H9 (cell line): Measurements from ENCODE around the gene GLYR1. TPM values are rescaled to one million over a fixed set of nuclear protein-coding genes. Genes with fewer than 3 reads are reported as not detected.

Source experiments
- DNase-seq: peaks from one replicate; pipeline ENCODE4 v3.0.0-alpha.2; 2017
- H2AFZ ChIP-seq: one replicate; pipeline ENCODE4 v1.6.1; 2013; ENCODE audit warnings: mild to moderate bottlenecking, low read length, control low read depth, moderate library complexity
- H2AK5ac ChIP-seq: 2 replicates; pipeline ENCODE4 v1.6.1; 2013; ENCODE audit warnings: low read length, control low read depth, mixed read lengths; ENCODE audit not compliant: insufficient read length
- H2BK120ac ChIP-seq: one replicate; pipeline ENCODE4 v1.6.1; 2013; ENCODE audit warnings: low read depth, mild to moderate bottlenecking, low read length, control low read depth, inconsistent platforms; ENCODE audit not compliant: poor library complexity, severe bottlenecking
- H2BK12ac ChIP-seq: 2 replicates; pipeline ENCODE4 v1.6.1; 2013; ENCODE audit warnings: low read length, control low read depth, mixed read lengths, low read depth; ENCODE audit not compliant: insufficient read length
- H2BK15ac ChIP-seq: 2 replicates; pipeline ENCODE4 v1.6.1; 2013; ENCODE audit warnings: low read depth, low read length, control low read depth
- H2BK20ac ChIP-seq: one replicate; pipeline ENCODE4 v1.6.1; 2013; ENCODE audit warnings: low read depth, mild to moderate bottlenecking, low read length, control low read depth, inconsistent platforms; ENCODE audit not compliant: poor library complexity, severe bottlenecking
- H2BK5ac ChIP-seq: 2 replicates; pipeline ENCODE4 v1.6.1; 2013; ENCODE audit warnings: low read length, control low read depth, mixed read lengths; ENCODE audit not compliant: insufficient read length
- H3K14ac ChIP-seq: 2 replicates; pipeline ENCODE4 v1.6.1; 2013; ENCODE audit warnings: low read length, control low read depth; ENCODE audit not compliant: insufficient read depth
- H3K18ac ChIP-seq: 2 replicates; pipeline ENCODE4 v1.6.1; 2013; ENCODE audit warnings: low read depth, mild to moderate bottlenecking, mixed read lengths, low read length, control low read depth; ENCODE audit not compliant: insufficient read length
- H3K23ac ChIP-seq: 2 replicates; pipeline ENCODE4 v1.6.1; 2013; ENCODE audit warnings: low read length, control low read depth, mixed read lengths, low read depth; ENCODE audit not compliant: insufficient read length
- H3K23me2 ChIP-seq: 2 replicates; pipeline ENCODE4 v1.6.1; 2013; ENCODE audit warnings: low read depth, mild to moderate bottlenecking, mixed read lengths, low read length, control low read depth; ENCODE audit not compliant: insufficient read length, poor library complexity, severe bottlenecking
- H3K27ac ChIP-seq: 2 replicates; pipeline ENCODE4 v1.5.1; 2013; ENCODE audit warnings: low read length, control low read depth, mixed read lengths, low read depth; ENCODE audit not compliant: insufficient read length
- H3K27me3 ChIP-seq: 2 replicates; pipeline ENCODE4 v1.6.1; 2013; ENCODE audit warnings: low read length, control low read depth, inconsistent platforms; ENCODE audit not compliant: insufficient read depth
- H3K4ac ChIP-seq: 2 replicates; pipeline ENCODE4 v1.6.1; 2013; ENCODE audit warnings: low read depth, mild to moderate bottlenecking, control low read depth, inconsistent platforms, low read length, moderate library complexity
- H3K4me1 ChIP-seq: 2 replicates; pipeline ENCODE4 v1.6.1; 2013; ENCODE audit warnings: low read length, control low read depth, inconsistent platforms; ENCODE audit not compliant: insufficient read depth
- H3K4me2 ChIP-seq: 2 replicates; pipeline ENCODE4 v1.6.1; 2013; ENCODE audit warnings: low read length, control low read depth, mixed read lengths; ENCODE audit not compliant: insufficient read length, insufficient read depth
- H3K56ac ChIP-seq: 2 replicates; pipeline ENCODE4 v1.6.1; 2013; ENCODE audit warnings: low read depth, mild to moderate bottlenecking, mixed read lengths, low read length, control low read depth; ENCODE audit not compliant: insufficient read length
- H3K79me1 ChIP-seq: 2 replicates; pipeline ENCODE4 v1.6.1; 2013; ENCODE audit warnings: low read depth, mild to moderate bottlenecking, moderate library complexity, low read length, control low read depth, inconsistent platforms; ENCODE audit not compliant: insufficient read depth, poor library complexity, severe bottlenecking
- H3K79me2 ChIP-seq: 2 replicates; pipeline ENCODE4 v1.6.1; 2013; ENCODE audit warnings: low read length, control low read depth, inconsistent platforms; ENCODE audit not compliant: insufficient read depth
- H3K9ac ChIP-seq: 2 replicates; pipeline ENCODE4 v1.6.1; 2013; ENCODE audit warnings: low read length, control low read depth, mixed read lengths; ENCODE audit not compliant: insufficient read length; ENCODE audit errors: extremely low read depth
- H3K9me3 ChIP-seq: one replicate; pipeline ENCODE4 v1.6.1; 2013; ENCODE audit warnings: low read depth, low read length, inconsistent platforms; ENCODE audit not compliant: control insufficient read depth
- H3T11ph ChIP-seq: one replicate; pipeline ENCODE4 v1.6.1; 2013; ENCODE audit warnings: mild to moderate bottlenecking, low read length, control low read depth, inconsistent platforms
- H4K20me1 ChIP-seq: one replicate; pipeline ENCODE4 v1.6.1; 2013; ENCODE audit not compliant: control insufficient read depth, insufficient read length, insufficient read depth
- H4K5ac ChIP-seq: 2 replicates; pipeline ENCODE4 v1.6.1; 2013; ENCODE audit warnings: low read depth, mild to moderate bottlenecking, mixed read lengths, low read length, control low read depth; ENCODE audit not compliant: insufficient read length
- H4K8ac ChIP-seq: replicated peaks from 2 replicates; pipeline ENCODE4 v1.6.1; 2013; ENCODE audit warnings: low read length, control low read depth, mixed read lengths, low read depth; ENCODE audit not compliant: insufficient read length
- H4K91ac ChIP-seq: 2 replicates; pipeline ENCODE4 v1.6.1; 2013; ENCODE audit warnings: low read depth, mild to moderate bottlenecking, moderate library complexity, mixed read lengths, low read length, control low read depth; ENCODE audit not compliant: insufficient read length
- H3K27ac Mint-ChIP-seq, 3 experiments: 2 replicates in 2 of 3; 3 replicates in 1 of 3; pipeline ENCODE4 v1.8.0; 2020 to 2021; ENCODE audit warnings: mixed read lengths in 3 of 3, mild to moderate bottlenecking in 1 of 3, moderate library complexity in 1 of 3
- H3K27me3 Mint-ChIP-seq: 2 replicates; pipeline ENCODE4 v1.8.0; 2021; ENCODE audit warnings: low read depth, mild to moderate bottlenecking, moderate library complexity, mixed read lengths
- H3K36me3 Mint-ChIP-seq, 3 experiments: 2 replicates in 2 of 3; 3 replicates in 1 of 3; pipeline ENCODE4 v1.8.0; 2020 to 2021; ENCODE audit warnings: low read depth in 3 of 3, mixed read lengths in 3 of 3; ENCODE audit not compliant: insufficient read depth in 1 of 3
- H3K4me1 Mint-ChIP-seq, 2 experiments: 2 replicates each; pipeline ENCODE4 v1.8.0; 2020; ENCODE audit warnings: mixed read lengths in 2 of 2
- H3K4me3 Mint-ChIP-seq, 2 experiments: 2 replicates in 1 of 2; 3 replicates in 1 of 2; pipeline ENCODE4 v1.8.0; 2020 to 2021; ENCODE audit warnings: mild to moderate bottlenecking in 2 of 2, mixed read lengths in 2 of 2, moderate library complexity in 1 of 2
- H3K9me3 Mint-ChIP-seq, 2 experiments: 2 replicates in 1 of 2; 3 replicates in 1 of 2; pipeline ENCODE4 v1.8.0; 2020; ENCODE audit warnings: mild to moderate bottlenecking in 2 of 2, mixed read lengths in 2 of 2, moderate library complexity in 1 of 2
- CTCF ChIP-seq: fragments of 200-600 bp; sonication (generic); conservative IDR thresholded peaks from 3 replicates; pipeline ENCODE4 v1.8.0; 2021; ENCODE audit warnings: antibody characterized with exemption, mild to moderate bottlenecking
- WGBS: extraction: QIAGEN DNeasy Blood & Tissue Kit; methylation state at CpG from one replicate; pipeline ENCODE4 v1.1.7; 2013; ENCODE audit warnings: missing lambda C conversion rate, low lambda C conversion rate, mixed read lengths; ENCODE audit not compliant: insufficient read length; ENCODE audit errors: extremely low coverage; 5-methylcytosine and 5-hydroxymethylcytosine counted together
- total RNA-seq: library from RNA; stranded (reverse); gene quantifications from 2 replicates; pipeline ENCODE4 v1.2.1, GENCODE V29; 2021

GLYR1 gene
- total RNA-seq, 1 experiment from 2014 or later: 114 TPM

- DNase-seq: no peak
These were observed 18.3 kb downstream of the GLYR1 start for GRCh38 chr16:4828567-4829321.

More at GRCh38 chr16:4828567-4829321, 18.3 kb downstream of the GLYR1 start:
- H3K27ac ChIP-seq: no peak overlapping the region
- no peak overlapping the region for H3K4me2 ChIP-seq
- no peaks in the 10 kb centered on the region for H3K9me3 ChIP-seq
- no peak overlapping the region for H3K27ac Mint-ChIP-seq
- no peak overlapping the region for H3K23ac ChIP-seq
- H3K4me1 ChIP-seq: no peaks in the 10 kb centered on the region
- no peak overlapping the region for H3K56ac ChIP-seq
- no peaks in the 10 kb centered on the region for H3K79me2 ChIP-seq
- H3K36me3 Mint-ChIP-seq: peaks cover 27 to 84% (median 73%) of the 10 kb centered on the region in 3 experiments; a peak in 6 of 7 replicates
- no peak overlapping the region for H4K5ac ChIP-seq
- no peaks in the 10 kb centered on the region for H3K23me2 ChIP-seq
- H2AK5ac ChIP-seq: no peak overlapping the region
- H2BK15ac ChIP-seq: no peak overlapping the region
- no peaks in the 10 kb centered on the region for H3K4me1 Mint-ChIP-seq
- no CpG with 5 or more reads among the region's 11 CpGs for WGBS
- no peaks in the 10 kb centered on the region for H3K27me3 ChIP-seq
- no peak overlapping the region for H4K91ac ChIP-seq
- H3K14ac ChIP-seq: no peak overlapping the region
- no peaks in the 10 kb centered on the region for H4K20me1 ChIP-seq
- no peak overlapping the region for H3T11ph ChIP-seq
- no peak overlapping the region for H2BK5ac ChIP-seq
- no peaks in the 10 kb centered on the region for H3K9me3 Mint-ChIP-seq
- H4K8ac ChIP-seq: no peak overlapping the region
- H3K9ac ChIP-seq: no peak overlapping the region
- no peak overlapping the region for H2BK120ac ChIP-seq
- no peak overlapping the region for H2AFZ ChIP-seq
- H3K4ac ChIP-seq: no peak overlapping the region
- no peak overlapping the region for H3K4me3 Mint-ChIP-seq
- TF ChIP-seq CTCF: no peak
- H3K27me3 Mint-ChIP-seq: no peaks in the 10 kb centered on the region
- no peak overlapping the region for H2BK12ac ChIP-seq
- H2BK20ac ChIP-seq: no peak overlapping the region
- H3K18ac ChIP-seq: no peak overlapping the region
- no peaks in the 10 kb centered on the region for H3K79me1 ChIP-seq
